ENCODE data around the gene SMYD3. TPM values are rescaled to one million over a fixed set of nuclear protein-coding genes. Genes with fewer than 3 reads are reported as not detected.

SMYD3 gene
- total and polyA plus RNA-seq, 2 donors: 22.0 to 27.0 TPM

DNA sequence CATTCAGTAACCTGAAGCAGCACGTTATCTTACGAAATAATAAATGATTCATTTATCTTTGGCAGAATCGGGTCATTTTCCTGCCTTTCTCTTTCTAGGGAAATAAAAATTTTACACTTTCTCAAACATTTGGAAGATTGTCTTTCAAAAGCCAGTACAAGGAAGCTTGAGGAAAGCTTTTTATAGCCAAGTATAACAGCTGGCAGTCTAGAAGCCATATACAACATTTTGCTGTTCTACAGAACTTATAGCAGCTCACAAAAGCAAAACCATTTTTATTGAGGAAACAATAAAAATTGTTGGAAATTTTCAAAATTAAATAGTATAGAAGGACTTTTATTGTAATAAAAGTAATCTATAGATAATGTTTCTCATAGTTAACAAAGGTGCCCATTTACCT, 448.6 kb downstream of the SMYD3 start:
- DNase-seq (ENCODE audit: low read depth in 6 of 9, low spot score in 9 of 9): no peak
- Histone ChIP-seq H3K9me3 (ENCODE audit: control insufficient read depth in 2 of 2, insufficient read depth in 1 of 2, low read length in 1 of 2) (no peaks in the 10 kb centered on the region), H3K36me3 (ENCODE audit: control insufficient read depth in 2 of 2, insufficient read depth in 2 of 2, low read length in 1 of 2) (no peaks in the 10 kb centered on the region), H3K27ac (ENCODE audit: low read depth in 1 of 2, low read length in 1 of 2) (no peak overlapping the region), H3K4me3 (ENCODE audit: low read length in 2 of 2) (no peak overlapping the region), H3K4me1 (ENCODE audit: control insufficient read depth in 2 of 2, insufficient read depth in 2 of 2, low read length in 2 of 2) (no peaks in the 10 kb centered on the region), H3K27me3 (ENCODE audit: control insufficient read depth in 2 of 2, insufficient read depth in 1 of 2, low read length in 1 of 2) (no peaks in the 10 kb centered on the region)
- WGBS: 94% methylated on average over 3 of the region's 3 CpGs

DNA sequence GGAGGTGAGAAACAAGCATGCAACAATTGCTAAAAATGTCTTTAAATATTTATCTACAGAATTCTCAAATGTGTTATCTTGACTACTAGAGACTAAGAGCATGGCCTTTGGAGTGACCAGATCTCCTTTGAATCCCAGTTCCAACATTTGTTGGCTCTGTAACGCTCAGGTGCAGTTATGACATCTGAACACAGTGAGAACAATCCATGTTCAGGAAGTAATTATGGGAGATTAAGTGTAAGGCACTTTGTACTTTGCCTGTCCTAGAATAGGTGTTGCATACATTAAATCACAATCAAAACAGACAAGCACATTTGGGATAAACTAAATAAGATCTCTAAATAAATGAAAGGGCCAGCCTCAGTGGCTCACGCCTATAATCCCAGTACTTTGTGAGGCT, 454.5 kb downstream of the SMYD3 start:
- WGBS: 99% methylated on average over 2 of the region's 2 CpGs
- DNase-seq (ENCODE audit: low read depth in 6 of 9, low spot score in 9 of 9): no peak
- no peaks in the 10 kb centered on the region for H3K36me3 ChIP-seq (ENCODE audit: control insufficient read depth in 2 of 2, insufficient read depth in 2 of 2, low read length in 1 of 2)
- no peaks in the 10 kb centered on the region for H3K9me3 ChIP-seq (ENCODE audit: control insufficient read depth in 2 of 2, insufficient read depth in 1 of 2, low read length in 1 of 2)
- H3K27me3 ChIP-seq (ENCODE audit: control insufficient read depth in 2 of 2, insufficient read depth in 1 of 2, low read length in 1 of 2): no peaks in the 10 kb centered on the region
- no peak overlapping the region for H3K27ac ChIP-seq (ENCODE audit: low read depth in 1 of 2, low read length in 1 of 2)
- H3K4me3 ChIP-seq (ENCODE audit: low read length in 2 of 2): no peak overlapping the region
- no peaks in the 10 kb centered on the region for H3K4me1 ChIP-seq (ENCODE audit: control insufficient read depth in 2 of 2, insufficient read depth in 2 of 2, low read length in 2 of 2)

DNA sequence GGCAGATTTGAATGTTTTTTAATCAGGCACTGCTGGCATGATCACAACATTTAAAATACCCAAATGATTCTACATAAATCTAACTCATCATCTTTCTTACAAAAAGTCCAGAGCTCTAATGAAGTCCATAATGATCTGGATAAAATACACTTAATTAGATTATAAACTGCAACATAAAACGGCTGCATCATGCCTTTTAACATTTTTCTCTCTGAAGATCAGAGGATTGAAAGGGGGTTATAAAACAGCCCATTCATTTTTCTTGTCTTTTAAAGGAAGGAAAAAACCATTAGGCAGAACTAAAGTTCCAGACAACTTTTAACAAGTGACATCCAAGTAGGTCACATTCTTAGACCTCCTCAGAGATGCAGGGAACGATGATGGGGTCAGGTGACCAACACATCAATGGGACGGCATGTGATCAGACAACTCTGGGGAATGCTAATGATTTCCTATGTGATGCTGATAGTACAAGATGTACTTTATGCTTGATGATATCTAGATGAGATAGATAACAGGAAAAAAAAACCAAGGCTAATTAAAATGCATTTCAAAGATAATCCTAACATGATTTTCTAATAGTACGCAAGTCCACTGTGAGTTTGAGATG, 455.1 kb downstream of the SMYD3 start:
- Histone ChIP-seq H3K9me3 (ENCODE audit: control insufficient read depth in 2 of 2, insufficient read depth in 1 of 2, low read length in 1 of 2) (no peaks in the 10 kb centered on the region), H3K4me3 (ENCODE audit: low read length in 2 of 2) (no peak overlapping the region), H3K27ac (ENCODE audit: low read depth in 1 of 2, low read length in 1 of 2) (no peak overlapping the region), H3K4me1 (ENCODE audit: control insufficient read depth in 2 of 2, insufficient read depth in 2 of 2, low read length in 2 of 2) (no peaks in the 10 kb centered on the region), H3K27me3 (ENCODE audit: control insufficient read depth in 2 of 2, insufficient read depth in 1 of 2, low read length in 1 of 2) (no peaks in the 10 kb centered on the region), H3K36me3 (ENCODE audit: control insufficient read depth in 2 of 2, insufficient read depth in 2 of 2, low read length in 1 of 2) (no peaks in the 10 kb centered on the region)
- no peak for DNase-seq (ENCODE audit: low read depth in 6 of 9, low spot score in 9 of 9)
- 97% methylated on average over 4 of the region's 4 CpGs for WGBS

DNA sequence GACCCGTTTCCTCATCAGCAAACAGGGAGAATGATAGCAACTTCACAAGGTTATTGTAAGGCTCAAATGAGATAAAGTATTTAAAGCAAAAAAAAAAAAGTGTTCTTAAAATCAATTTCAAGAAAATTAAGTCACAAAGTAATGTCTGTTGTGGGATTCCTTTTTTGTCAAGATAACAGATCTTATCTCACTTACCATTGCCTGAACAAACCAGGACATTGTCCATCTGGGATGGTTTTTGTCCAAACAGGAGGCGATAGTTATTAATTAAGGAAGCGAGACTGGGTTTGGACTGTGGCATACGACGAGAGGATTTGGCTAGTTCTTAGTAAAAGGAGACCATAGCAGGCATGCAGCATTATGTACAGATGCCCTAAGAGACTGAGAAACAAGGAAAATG, 458.4 kb downstream of the SMYD3 start:
- 95% methylated on average over 5 of the region's 5 CpGs for WGBS

DNA sequence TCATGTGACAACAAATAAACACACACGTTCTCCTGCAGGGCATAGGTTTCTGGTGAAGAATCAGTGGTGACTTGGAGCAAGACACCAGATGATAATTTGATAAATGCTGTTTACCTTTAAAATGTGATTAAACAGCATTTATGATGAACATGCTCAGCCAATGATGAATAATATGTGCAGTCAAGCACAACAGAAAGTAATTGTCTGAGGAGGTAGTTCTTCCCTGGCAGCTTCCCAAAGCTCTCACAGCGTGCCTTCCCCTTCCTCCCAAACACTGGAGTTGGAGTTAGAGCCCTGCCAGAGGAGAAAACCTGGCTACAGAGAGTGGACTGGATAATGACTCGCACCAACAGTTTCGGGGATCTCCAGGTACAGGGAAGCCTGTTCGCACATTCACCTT, 463.5 kb downstream of the SMYD3 start:
- H3K27ac ChIP-seq (ENCODE audit: low read depth in 1 of 2, low read length in 1 of 2): no peak overlapping the region
- H3K27me3 ChIP-seq (ENCODE audit: control insufficient read depth in 2 of 2, insufficient read depth in 1 of 2, low read length in 1 of 2): no peaks in the 10 kb centered on the region
- H3K4me1 ChIP-seq (ENCODE audit: control insufficient read depth in 2 of 2, insufficient read depth in 2 of 2, low read length in 2 of 2): no peaks in the 10 kb centered on the region
- H3K36me3 ChIP-seq (ENCODE audit: control insufficient read depth in 2 of 2, insufficient read depth in 2 of 2, low read length in 1 of 2): no peaks in the 10 kb centered on the region
- no peaks in the 10 kb centered on the region for H3K9me3 ChIP-seq (ENCODE audit: control insufficient read depth in 2 of 2, insufficient read depth in 1 of 2, low read length in 1 of 2)
- WGBS: 89% methylated on average over 5 of the region's 5 CpGs
- H3K4me3 ChIP-seq (ENCODE audit: low read length in 2 of 2): no peak overlapping the region
- DNase-seq (ENCODE audit: low read depth in 6 of 9, low spot score in 9 of 9): no peak

More for the DNA sequence above, 458.4 kb downstream of the SMYD3 start:
- H3K9me3 ChIP-seq (ENCODE audit: control insufficient read depth in 2 of 2, insufficient read depth in 1 of 2, low read length in 1 of 2): no peaks in the 10 kb centered on the region
- H3K36me3 ChIP-seq (ENCODE audit: control insufficient read depth in 2 of 2, insufficient read depth in 2 of 2, low read length in 1 of 2): no peaks in the 10 kb centered on the region
- no peak overlapping the region for H3K4me3 ChIP-seq (ENCODE audit: low read length in 2 of 2)
- no peak overlapping the region for H3K27ac ChIP-seq (ENCODE audit: low read depth in 1 of 2, low read length in 1 of 2)
- H3K27me3 ChIP-seq (ENCODE audit: control insufficient read depth in 2 of 2, insufficient read depth in 1 of 2, low read length in 1 of 2): no peaks in the 10 kb centered on the region
- DNase-seq (ENCODE audit: low read depth in 6 of 9, low spot score in 9 of 9): no peak
- no peaks in the 10 kb centered on the region for H3K4me1 ChIP-seq (ENCODE audit: control insufficient read depth in 2 of 2, insufficient read depth in 2 of 2, low read length in 2 of 2)

DNA sequence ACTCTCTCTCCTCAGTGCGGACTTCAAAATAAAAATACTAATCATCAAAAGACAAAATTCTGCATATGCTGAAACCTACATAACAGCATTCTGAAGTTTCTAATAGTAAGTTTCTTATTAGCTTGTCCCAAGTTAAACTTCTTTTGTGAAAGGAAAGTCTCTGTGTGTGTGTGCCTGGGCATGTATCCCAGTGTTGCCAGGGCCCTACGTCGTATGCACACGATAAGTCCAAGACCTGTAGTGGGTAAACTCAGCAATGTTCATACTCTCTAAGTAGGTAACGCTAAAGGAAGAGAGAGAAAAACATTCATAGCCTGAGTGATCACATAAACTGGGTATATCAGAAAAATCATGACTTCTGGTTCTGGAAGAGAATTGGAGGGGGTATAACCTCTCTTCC, 465.7 kb downstream of the SMYD3 start:
- Histone ChIP-seq H3K4me3 (ENCODE audit: low read length in 2 of 2) (no peak overlapping the region), H3K27me3 (ENCODE audit: control insufficient read depth in 2 of 2, insufficient read depth in 1 of 2, low read length in 1 of 2) (no peaks in the 10 kb centered on the region), H3K36me3 (ENCODE audit: control insufficient read depth in 2 of 2, insufficient read depth in 2 of 2, low read length in 1 of 2) (no peaks in the 10 kb centered on the region), H3K9me3 (ENCODE audit: control insufficient read depth in 2 of 2, insufficient read depth in 1 of 2, low read length in 1 of 2) (no peaks in the 10 kb centered on the region), H3K4me1 (ENCODE audit: control insufficient read depth in 2 of 2, insufficient read depth in 2 of 2, low read length in 2 of 2) (no peaks in the 10 kb centered on the region), H3K27ac (ENCODE audit: low read depth in 1 of 2, low read length in 1 of 2) (no peak overlapping the region)
- no peak for DNase-seq (ENCODE audit: low read depth in 6 of 9, low spot score in 9 of 9)
- WGBS: 86% methylated on average over 5 of the region's 5 CpGs

DNA sequence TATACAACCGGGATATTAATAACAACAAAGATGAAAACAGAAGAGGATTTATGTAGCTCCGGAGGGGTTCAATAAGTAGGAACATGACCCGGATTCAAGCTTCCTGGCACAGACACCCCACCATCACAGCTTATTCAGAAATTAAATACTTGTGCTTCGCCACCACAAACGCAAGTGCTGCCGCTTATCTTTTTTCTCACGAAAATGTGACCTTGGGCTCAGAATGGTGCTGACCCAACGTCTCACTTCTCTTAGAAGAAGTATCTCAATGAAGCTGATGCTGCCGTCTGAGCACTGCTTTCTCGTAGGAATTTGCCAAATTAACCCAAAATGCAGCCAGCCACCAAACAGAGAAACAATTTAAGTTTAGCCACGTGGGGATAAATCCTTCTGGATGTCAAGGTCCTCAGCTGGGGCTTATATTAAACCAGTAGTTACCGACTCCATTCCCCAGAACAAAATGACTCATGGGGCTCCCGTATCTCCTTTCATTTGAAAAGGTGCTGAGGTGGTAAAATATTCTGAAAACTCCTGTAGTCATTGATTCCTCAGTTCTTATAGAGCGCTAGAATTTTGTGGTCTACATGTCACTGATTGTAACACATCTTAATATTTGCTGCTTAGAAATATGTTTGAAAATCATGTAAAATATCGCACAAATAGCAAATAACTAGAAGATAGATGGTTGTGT, 466.7 kb downstream of the SMYD3 start:
- Histone ChIP-seq H3K4me3 (ENCODE audit: low read length in 2 of 2) (no peak overlapping the region), H3K36me3 (ENCODE audit: control insufficient read depth in 2 of 2, insufficient read depth in 2 of 2, low read length in 1 of 2) (no peaks in the 10 kb centered on the region), H3K9me3 (ENCODE audit: control insufficient read depth in 2 of 2, insufficient read depth in 1 of 2, low read length in 1 of 2) (no peaks in the 10 kb centered on the region), H3K27ac (ENCODE audit: low read depth in 1 of 2, low read length in 1 of 2) (no peak overlapping the region), H3K27me3 (ENCODE audit: control insufficient read depth in 2 of 2, insufficient read depth in 1 of 2, low read length in 1 of 2) (no peaks in the 10 kb centered on the region), H3K4me1 (ENCODE audit: control insufficient read depth in 2 of 2, insufficient read depth in 2 of 2, low read length in 2 of 2) (no peaks in the 10 kb centered on the region)
- DNase-seq (ENCODE audit: low read depth in 6 of 9, low spot score in 9 of 9): no peak
- 98% methylated on average over 15 of the region's 15 CpGs for WGBS

DNA sequence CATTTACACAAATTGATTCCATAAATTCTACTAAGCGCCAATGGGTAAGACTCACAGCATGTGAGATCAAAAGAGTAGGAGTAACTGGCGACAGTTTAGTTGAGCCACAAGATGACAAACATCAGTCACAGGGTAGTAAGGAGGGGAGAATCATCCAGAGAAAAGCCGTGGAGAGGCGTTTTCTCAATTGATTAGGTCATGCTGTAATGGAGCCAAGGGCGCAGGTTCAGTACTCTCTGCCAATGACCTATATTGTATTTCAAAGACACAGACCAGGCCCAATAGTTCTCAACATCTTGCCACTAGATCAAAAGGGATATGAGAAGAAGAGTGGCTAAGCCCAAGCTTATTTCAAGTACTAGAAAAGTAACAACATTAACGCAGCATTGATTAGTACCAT, 467.5 kb downstream of the SMYD3 start:
- H3K4me3 ChIP-seq (ENCODE audit: low read length in 2 of 2): no peak overlapping the region
- no peaks in the 10 kb centered on the region for H3K36me3 ChIP-seq (ENCODE audit: control insufficient read depth in 2 of 2, insufficient read depth in 2 of 2, low read length in 1 of 2)
- H3K9me3 ChIP-seq (ENCODE audit: control insufficient read depth in 2 of 2, insufficient read depth in 1 of 2, low read length in 1 of 2): no peaks in the 10 kb centered on the region
- no peaks in the 10 kb centered on the region for H3K4me1 ChIP-seq (ENCODE audit: control insufficient read depth in 2 of 2, insufficient read depth in 2 of 2, low read length in 2 of 2)
- no peak overlapping the region for H3K27ac ChIP-seq (ENCODE audit: low read depth in 1 of 2, low read length in 1 of 2)
- no peaks in the 10 kb centered on the region for H3K27me3 ChIP-seq (ENCODE audit: control insufficient read depth in 2 of 2, insufficient read depth in 1 of 2, low read length in 1 of 2)
- DNase-seq (ENCODE audit: low read depth in 6 of 9, low spot score in 9 of 9): no peak
- WGBS: 98% methylated on average over 6 of the region's 6 CpGs

DNA sequence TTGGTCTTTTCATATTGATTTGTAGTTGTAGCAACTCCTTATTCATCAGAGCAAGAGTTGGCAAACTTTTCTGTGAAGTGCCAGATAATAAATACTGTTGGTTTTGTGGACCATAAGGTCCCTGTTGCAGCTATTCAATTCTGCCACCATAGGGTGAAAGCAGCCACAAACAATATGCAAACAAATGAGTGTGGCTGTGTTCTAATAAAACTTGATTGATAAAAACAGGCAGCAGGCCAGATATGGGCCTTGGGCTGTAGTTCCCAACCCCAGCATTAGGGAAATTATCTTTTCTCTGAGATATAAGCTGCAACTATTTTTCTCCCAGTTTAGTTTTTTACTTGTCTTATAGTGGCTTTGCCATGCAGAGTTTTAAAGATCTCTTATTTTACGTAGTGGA, 469.2 kb downstream of the SMYD3 start:
- Histone ChIP-seq H3K9me3 (ENCODE audit: control insufficient read depth in 2 of 2, insufficient read depth in 1 of 2, low read length in 1 of 2) (no peaks in the 10 kb centered on the region), H3K27me3 (ENCODE audit: control insufficient read depth in 2 of 2, insufficient read depth in 1 of 2, low read length in 1 of 2) (no peaks in the 10 kb centered on the region)

More for the DNA sequence above, 469.2 kb downstream of the SMYD3 start:
- no peak overlapping the region for H3K4me3 ChIP-seq (ENCODE audit: low read length in 2 of 2)
- H3K36me3 ChIP-seq (ENCODE audit: control insufficient read depth in 2 of 2, insufficient read depth in 2 of 2, low read length in 1 of 2): no peaks in the 10 kb centered on the region
- DNase-seq (ENCODE audit: low read depth in 6 of 9, low spot score in 9 of 9): no peak
- H3K4me1 ChIP-seq (ENCODE audit: control insufficient read depth in 2 of 2, insufficient read depth in 2 of 2, low read length in 2 of 2): no peaks in the 10 kb centered on the region
- WGBS: 28% methylated on average over 1 of the region's 1 CpG
- H3K27ac ChIP-seq (ENCODE audit: low read depth in 1 of 2, low read length in 1 of 2): no peak overlapping the region

Data from thymus (tissue), 11 donors.